ENCODE results near the gene KIF26B.

KIF26B gene

DNA sequence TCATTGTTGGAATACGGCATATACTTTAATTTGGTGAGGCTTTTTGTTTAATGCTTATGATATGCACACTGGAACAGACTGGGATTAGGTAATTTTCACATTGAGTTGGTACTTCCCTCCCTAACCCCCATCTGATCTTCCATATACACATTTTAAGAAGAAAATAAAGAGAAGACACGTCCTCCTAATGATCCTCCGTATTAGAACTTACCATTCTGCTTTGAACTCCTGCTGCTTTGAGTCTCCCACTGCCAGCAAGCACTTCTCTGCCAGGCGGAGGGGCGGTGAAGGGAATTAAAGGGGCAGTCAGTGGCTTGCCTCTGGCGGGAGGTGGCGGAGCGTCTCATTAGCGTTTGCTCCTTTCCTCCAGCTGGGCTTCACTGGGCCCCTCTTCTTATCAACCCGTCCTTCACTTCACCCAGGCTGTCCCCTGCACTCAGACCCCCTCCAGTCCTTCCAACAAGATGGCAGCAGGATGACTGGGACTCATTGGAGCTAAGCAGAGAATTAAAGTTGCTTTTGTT lies 433.4 kb downstream of the KIF26B start:
- TF ChIP-seq CTCF (conservative IDR thresholded peaks at IDR 0.05; ENCODE audit: low read depth), result no peak
- H3K27ac ChIP-seq, result no peak overlapping the region
- DNase-seq (ENCODE audit: low spot score), result no peak
- ChIA-PET CTCF (no interaction called here), POLR2A (ENCODE audit: low non-redundant PET) (no interaction called here)

- no peak for DNase-seq (ENCODE audit: low spot score)
- CTCF ChIA-PET, result interaction anchor here (0.6 kb wide), 1 partner anchor 31 kb away, joined by 3 read pairs; no protein-coding TSS in a partner anchor
- TF ChIP-seq CTCF (conservative IDR thresholded peaks at IDR 0.05; ENCODE audit: low read depth), result no peak
- no peak overlapping the region for H3K27ac ChIP-seq
- POLR2A ChIA-PET (ENCODE audit: low non-redundant PET), result no interaction called here
Measured at GRCh38 chr1:245589316-245589715, 434.5 kb downstream of the KIF26B start.

DNA sequence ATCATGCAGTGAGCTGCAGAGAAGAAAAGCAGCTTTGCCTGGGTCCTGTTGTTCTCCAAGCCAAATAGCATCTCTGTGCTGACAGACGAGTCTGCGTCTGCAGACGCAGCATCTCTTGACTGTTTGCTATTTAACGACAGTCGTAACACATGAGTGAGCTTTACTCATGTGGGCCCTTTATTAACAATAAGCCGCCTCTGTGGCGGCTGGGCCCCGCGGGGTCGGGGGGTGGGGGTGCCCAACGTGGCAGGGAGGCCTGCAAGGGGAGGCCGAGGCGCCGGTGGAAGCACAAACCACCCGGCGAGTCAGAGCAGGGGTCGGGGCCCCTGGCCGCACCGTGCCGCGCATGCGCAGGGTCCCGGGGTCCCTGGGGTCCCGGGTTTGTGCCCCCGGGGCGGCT lies 435.1 kb downstream of the KIF26B start:
- TF ChIP-seq CTCF (conservative IDR thresholded peaks at IDR 0.05; ENCODE audit: low read depth), result no peak
- ChIA-PET CTCF (no interaction called here), POLR2A (ENCODE audit: low non-redundant PET) (no interaction called here)
- H3K27ac ChIP-seq, result no peak overlapping the region
- DNase-seq (ENCODE audit: low spot score), result no peak

DNA sequence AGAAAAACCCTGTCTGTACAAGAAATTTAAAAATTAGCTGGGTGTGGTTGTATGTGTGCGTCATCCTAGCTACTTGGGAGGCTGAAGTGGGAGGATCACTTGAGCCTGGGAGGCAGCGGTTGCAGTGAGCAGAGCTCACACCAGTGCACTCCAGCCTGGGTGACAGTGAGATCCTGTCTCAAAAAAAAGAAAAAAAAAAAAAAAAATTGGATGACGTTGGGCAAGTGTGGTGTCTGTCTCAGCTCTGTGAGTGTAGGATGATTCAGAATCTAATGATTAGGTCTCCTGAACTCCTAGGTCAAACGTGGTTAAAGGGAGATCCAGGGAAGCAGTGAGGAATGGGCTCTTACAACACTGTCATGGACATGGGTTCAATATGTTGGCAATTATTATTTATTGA lies 435.9 kb downstream of the KIF26B start:
- H3K27ac ChIP-seq, result no peak overlapping the region
- ChIA-PET CTCF (interaction anchor here (0.6 kb wide), 1 partner anchor 217 kb away, joined by 4 read pairs; no protein-coding TSS in a partner anchor), POLR2A (ENCODE audit: low non-redundant PET) (no interaction called here)
- TF ChIP-seq CTCF (conservative IDR thresholded peaks at IDR 0.05; ENCODE audit: low read depth), result no peak
- DNase-seq (ENCODE audit: low spot score), result peak; percentile 22

DNA sequence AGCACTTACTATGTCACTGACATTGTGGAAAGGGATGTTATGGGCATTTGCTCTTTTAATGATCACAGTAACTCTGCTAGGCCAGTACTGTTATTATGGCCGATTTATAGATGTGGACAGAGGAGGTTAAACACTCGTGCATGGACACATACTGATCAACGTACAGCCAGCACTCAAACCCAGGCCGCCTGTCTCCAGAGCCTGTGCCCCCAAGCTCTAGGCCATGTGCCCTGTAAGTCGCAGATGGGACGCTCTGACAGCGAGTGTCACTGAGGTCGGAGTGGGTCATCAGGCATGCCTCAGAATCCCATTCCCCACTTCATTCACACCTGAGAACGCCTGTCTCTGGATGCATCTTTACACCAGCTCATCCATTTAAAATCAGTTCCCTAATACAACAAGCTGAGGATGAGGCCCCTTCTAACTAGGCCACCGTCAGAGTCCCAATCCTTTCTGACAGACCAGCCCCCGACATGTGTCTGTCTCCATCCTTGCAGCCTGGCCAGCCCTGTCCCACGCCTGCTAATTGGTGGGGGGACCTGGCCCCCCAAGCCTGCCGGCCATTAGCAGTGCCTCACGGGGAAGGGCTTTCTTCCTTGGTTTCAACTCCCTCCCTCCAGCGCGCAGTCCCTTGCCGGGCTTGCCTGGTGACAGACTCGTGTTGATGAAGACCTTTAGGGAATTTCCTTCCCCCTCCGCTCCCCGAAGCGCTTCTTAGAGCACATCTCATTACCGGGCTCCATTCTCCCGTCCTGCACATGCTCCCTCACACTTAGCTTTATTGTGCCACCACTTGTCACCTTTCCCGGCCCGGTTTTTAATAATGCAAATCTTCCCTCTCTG lies 436.8 kb downstream of the KIF26B start:
- no peak for TF ChIP-seq CTCF (conservative IDR thresholded peaks at IDR 0.05; ENCODE audit: low read depth)
- CTCF ChIA-PET, result interaction anchor here (0.7 kb wide), 1 partner anchor 459 kb away, joined by 3 read pairs; no protein-coding TSS in a partner anchor
- no peak overlapping the region for H3K27ac ChIP-seq
- DNase-seq (ENCODE audit: low spot score), result no peak
- POLR2A ChIA-PET (ENCODE audit: low non-redundant PET), result no interaction called here

GRCh38 chr1:245592189-245592460 lies 437.3 kb downstream of the KIF26B start:
- TF ChIP-seq CTCF (conservative IDR thresholded peaks at IDR 0.05; ENCODE audit: low read depth), result no peak
- POLR2A ChIA-PET (ENCODE audit: low non-redundant PET), result no interaction called here
- CTCF ChIA-PET, result no interaction called here
- DNase-seq (ENCODE audit: low spot score), result no peak
- H3K27ac ChIP-seq, result no peak overlapping the region
